Dedifferentiated amniotic fluid mesenchymal stem cell (primary cell): ENCODE results near the gene RTP3.
"Not testable (repeated sequence)": the region's sequence is repeated elsewhere in the genome, so short reads cannot be mapped to it uniquely, and the experiment has no call there.

Source experiments
- DNase-seq: peaks from one replicate; pipeline ENCODE4 v3.0.0-alpha.2; 2016; ENCODE audit errors: extremely low spot score

Gene RTP3

DNA sequence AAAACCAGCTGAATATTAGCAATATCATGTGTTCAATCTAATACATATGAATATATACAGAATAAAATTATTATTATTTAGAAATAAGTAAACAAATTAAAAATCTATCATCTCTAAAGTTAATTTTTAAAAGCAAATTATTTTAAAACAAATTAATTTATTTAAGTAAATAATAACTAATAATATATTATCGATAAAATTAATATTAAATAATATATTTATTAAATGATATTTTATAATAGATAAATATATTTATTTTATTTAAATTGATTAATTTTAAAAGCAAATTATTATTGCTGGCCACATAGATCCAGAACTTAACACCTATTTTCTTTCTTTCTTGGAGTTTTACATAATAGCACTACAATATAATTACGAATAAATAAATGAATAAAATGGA, 22.2 kb downstream of the RTP3 start:
- DNase-seq = no peak

DNA sequence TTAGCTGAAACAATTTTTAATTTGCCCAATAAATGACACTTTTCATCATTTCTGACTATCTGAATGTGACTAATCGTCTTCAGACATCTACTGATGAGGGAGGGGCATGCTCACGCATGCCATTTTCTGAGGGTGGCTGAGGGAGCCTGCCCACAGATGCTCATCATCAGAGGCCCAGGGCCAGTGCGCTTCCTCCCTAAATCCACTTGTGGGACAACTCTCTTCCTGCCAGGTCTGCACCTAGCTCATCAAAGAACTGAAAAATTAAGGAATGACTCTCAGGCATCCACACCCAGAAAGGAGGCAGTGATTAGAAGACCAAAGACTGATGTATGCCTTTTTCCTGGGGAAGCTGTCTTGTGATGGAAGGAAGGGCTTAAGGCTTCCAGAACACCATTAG, 22.8 kb downstream of the RTP3 start:
- DNase-seq = no peak

DNA sequence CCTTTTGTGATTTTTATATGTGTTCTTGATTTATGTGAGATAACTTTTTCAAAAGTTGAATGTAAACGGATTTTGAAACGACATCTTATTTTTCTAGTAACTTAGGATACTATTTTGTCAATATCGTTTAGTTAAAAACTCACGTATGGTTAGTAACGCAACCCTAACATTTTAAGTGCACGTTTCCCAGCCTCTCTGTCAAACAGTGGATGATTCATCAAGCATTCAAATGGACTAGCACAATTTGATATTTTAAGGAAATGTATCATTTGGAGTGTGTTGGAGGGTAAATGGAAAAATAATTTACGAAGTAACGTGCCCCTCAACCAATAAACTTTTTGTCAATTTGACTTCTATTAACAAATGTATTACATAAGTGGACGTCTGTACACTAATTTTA, 23.3 kb downstream of the RTP3 start:
- DNase-seq = no peak

DNA sequence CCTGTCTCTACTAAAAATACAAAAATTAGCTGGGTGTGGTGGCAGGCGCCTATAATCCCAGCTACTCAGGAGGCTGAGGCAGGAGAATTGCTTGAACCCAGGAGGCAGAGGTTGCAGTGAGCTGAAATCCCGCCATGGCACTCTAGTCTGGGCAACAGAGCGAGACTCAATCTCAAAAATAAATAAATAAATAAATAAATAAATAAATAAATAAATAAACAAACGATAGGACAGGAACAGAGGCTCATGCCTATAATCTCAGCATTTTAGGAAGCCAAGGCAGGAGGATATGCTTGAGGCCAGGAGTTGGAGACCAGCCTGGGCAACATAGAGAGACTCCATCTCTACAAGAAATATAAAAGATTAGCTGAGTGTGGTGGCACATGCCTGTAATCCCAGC, 24.4 kb downstream of the RTP3 start:
- not testable (repeated sequence) for DNase-seq

DNA sequence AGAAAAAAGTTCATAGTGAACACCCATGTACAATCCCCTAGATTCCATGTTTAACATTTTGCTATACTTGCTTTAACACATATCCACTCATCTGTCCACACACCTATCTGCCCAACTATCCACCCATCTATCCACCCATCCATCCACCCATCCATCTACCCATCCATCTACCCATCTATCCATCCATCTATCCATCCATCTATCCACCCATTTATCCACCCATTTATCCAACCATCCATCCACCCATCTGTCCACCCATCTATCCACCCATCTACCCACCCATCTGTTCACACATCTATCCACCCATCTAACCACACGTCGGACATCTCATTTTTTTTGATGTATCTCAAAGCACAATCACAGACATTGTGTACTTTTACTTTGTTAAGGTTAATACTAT, 25.8 kb downstream of the RTP3 start:
- no peak for DNase-seq

DNA sequence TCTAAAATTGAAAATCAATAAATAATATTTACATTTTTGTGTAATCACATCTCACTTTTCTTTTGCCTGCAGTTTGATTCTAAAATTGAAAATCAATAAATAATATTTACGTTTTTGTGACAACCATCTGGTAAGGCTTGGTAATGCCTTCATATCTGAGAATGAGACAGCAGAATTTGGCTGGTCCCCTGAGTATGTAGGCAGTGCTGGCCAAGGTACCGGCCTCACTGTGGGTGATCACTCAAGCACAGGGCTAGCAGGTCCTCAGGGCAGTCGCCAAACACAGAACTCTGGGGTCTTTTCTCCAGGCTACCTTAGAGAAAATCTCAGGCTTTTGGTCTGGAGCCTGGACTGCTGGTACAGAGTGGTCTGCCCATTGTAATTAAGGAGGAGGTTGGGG, 26.2 kb downstream of the RTP3 start:
- DNase-seq = no peak

DNA sequence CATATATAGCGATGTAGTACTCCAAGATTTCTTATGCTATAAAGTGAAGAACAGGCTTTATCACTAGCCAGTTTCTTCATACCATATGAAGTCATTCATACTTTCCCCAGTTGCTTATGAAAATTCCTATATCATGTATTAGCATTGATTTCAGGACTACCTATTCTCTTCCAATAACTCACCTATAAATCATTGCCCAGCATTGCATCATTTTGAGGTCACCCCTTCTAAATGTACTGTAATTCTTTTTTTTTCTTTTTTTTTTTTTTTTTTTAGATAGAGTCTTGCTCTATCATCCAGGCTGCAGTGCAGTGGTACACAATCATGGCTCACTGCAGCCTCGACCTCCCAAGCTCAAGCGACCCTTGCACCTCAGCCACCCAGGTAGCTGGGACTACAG, 27.1 kb downstream of the RTP3 start:
- DNase-seq = no peak

DNA sequence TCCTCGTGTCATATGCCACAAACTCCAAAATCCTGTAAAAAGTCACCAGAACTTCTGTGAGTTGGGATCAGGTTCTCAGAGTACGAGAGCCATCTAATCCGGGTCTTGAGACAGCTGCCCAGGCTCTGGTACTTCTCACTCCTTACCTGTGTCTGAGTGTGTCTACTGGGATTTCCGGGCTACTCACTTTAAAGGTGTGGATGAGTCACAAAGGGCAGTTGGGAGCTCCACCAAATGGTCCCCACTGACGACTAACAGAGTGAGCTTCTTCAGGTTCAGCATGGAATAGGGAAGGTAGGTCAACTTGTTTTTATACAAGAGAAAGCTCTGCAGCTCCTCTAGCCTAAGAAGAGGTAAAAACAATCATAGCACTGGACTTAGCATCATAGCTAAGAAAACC, 29.5 kb downstream of the RTP3 start:
- no peak for DNase-seq

DNA sequence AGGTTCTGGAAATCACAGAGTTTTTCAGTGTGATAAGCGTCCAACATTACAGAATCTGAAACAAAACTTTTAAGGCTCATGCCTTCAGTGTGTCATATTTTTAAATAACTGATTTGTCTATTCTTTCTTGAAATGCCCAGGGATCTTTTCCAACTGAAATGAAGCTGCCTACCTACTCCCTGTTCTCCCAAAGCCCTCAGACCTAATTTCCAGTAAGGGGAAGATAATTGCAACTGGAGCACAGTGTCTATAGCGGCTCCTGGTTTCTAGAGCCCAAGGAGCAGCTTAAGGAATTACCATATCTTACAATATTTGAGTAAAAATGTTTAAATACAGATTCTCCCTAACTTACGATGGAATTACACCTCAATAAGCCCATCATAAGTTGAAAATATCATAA, 35.3 kb downstream of the RTP3 start:
- no peak for DNase-seq

DNA sequence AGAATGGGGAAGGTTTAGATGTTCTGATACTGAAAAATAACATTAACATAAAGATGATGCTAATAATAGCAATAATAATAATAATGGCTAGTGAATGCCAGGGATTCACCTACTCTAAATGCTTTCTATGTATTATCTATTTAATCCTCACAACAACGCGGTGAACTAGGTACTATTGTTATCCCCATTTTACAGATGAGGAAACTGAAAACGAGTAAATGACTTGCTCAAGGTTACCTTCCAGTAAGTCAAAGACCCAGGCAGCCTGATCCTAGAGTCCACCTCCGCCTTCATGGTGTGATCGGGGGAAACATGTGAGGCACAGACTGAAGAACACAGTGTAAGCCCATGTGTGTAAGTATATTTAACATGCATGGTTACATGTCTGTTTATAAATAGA, 38.0 kb downstream of the RTP3 start:
- DNase-seq = no peak

DNA sequence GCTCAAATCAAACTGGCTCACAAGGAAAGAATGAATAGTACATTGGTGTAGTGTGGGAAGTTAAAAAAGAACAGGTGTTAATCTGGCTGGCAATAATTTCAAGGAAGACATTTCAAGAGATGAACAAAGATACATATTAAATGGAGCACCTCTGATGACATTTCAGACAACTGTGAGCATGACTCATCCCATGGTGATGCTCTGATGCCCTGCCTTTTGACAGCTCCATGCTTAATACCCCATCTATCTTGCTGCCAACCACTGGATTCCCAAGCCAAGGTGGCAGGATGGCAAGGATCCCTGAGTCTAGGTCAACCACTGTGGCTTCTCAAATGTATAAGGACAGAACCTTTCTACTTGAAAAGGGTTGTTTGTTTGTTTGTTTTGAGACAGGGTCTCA, 39.0 kb downstream of the RTP3 start:
- no peak for DNase-seq

DNA sequence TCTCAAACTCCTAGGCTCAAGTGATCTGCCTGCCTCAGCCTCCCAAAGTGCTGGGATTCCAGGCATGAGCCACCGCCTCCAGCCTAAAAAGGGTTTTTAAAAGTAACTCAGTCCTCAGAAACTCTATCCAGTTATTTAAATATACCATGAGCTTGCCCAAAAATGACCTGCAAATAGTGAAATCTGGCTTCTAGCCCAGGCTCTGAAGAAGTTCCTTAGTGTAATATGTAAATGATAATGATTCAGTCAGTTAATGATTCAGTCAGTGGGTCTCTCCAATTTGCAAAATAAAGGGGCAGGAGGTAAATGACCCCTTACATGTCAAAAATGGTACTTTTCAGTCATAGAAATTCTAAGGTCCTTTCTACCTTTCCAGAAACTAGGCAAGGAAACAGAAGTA, 39.5 kb downstream of the RTP3 start:
- DNase-seq = no peak

DNA sequence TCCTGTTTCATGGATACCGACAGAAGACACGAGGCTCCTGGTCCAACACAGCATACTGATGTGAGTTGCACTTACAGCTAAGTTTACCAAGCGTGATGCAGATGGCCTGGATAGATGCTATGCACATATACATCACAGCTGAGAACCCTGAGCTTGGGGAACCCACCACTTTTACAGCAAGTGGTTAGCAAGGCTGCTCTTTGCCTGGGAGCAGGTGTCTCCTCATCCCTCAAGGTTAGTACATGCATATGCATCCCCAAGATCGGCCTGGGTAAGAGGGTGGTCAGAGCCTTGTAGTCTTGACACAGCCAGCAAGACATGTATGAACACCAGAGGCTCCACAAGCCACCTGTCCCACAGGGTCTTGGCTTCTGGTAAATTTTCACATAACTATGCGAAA, 40.0 kb downstream of the RTP3 start:
- no peak for DNase-seq

DNA sequence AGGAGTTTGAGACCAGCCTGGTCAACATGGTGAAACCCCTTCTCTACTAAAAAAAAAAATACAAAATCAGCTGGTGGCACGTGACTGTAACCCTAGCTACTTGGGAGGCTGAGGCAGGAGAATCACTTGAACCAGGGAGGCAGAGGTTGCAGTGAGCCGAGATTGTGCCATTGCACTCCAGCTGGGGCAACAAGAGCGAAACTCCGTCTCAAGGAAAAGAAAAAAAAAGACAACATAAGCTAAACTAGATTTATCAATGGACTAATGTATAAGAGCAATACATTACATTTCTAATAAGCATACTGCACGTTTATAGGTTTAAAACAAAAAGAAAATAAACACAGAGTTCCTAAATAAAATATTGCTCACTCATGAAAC, 40.6 kb downstream of the RTP3 start:
- DNase-seq = not testable (repeated sequence)

DNA sequence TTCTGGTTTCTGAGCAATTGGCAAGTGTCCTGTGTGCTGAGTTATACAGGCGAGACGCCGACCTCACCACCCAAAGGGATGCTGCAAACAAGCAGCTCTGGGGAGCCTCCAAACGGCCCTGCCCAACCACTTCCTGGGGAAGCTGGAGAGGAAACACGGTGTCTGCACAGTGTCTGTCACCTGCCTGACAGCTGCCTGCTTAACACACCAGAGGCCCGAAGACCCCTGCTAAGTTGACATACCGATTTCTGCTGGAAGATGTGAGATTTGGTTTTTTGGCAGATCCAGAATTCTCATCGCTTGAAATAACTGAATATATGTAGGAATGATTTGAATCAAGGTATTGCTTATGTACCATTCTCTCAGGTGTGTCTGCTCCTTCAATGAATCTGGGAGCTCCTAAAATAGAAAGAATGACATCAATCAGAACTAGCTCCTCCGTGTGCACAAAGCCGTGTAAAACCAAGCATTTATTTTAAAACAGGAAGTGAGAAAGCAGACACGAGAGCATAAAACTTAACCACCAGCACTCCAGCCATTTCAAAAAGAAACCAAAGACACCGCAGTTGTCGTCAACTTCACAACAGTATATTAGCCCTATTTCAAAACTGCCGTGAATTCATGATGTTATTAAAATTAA, 41.1 kb downstream of the RTP3 start:
- DNase-seq = no peak

DNA sequence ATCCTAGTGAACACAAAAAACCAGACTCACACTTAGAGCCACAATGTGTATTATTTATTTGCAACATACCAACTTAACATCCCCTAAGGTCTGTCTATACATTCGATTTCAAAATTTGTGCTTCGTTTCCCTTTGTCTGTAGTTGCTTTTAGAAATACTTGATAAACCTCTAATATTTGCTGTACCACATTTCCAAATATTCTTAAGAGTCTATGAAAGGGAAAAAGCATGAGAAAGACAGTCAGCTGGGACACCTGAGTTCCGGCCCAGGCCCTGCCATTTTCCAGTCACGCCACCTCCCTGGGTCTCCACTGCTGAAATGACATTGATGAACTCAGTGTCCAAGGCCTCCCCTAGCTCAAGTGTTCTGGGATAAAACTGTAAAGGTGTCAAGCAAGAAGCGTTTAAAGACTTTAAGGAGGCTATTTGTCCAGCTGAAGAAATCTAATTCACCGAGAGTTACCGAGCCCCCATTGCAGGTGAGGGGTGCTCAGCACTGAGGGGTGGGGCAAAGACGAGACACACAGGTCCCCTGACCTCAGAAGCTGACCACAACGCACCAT, 41.7 kb downstream of the RTP3 start:
- DNase-seq = no peak

DNA sequence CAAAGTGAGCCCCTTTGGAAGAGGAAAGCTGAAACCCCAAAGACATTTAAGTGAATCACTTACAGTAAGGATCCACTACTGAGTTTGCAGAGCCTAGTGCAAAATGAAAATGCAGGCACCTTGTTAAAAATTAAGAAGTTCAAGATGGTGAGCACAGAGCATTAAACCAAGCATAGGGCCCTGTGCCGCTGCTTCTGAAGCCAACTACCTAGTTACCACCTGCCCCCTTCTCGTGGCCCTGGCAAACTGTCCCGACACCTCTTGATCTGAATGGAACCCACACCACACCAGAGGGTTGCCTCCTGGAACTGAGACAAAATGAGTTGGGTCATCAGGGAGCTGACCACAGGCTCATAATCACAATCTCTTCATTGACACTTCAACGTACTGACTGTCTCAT, 42.8 kb downstream of the RTP3 start:
- DNase-seq = no peak

DNA sequence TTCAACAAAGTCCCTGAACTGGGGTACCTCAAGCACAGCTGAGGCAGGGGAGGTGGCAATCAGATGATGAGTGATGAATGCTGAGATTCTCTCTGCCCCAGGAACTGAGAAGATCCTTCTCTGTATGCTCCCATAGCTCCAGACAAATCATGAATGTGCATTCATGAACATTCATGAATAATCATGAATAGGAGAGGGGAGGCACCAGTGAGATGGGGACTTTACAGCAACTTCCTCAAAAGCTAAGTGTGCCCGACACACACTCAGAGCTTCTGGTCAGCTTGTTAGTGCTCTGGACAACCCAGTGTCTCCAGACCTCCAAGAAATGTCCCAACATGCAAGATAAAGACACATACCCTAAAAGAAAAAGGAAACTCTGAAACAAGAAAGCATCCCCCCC, 44.1 kb downstream of the RTP3 start:
- DNase-seq = no peak

DNA sequence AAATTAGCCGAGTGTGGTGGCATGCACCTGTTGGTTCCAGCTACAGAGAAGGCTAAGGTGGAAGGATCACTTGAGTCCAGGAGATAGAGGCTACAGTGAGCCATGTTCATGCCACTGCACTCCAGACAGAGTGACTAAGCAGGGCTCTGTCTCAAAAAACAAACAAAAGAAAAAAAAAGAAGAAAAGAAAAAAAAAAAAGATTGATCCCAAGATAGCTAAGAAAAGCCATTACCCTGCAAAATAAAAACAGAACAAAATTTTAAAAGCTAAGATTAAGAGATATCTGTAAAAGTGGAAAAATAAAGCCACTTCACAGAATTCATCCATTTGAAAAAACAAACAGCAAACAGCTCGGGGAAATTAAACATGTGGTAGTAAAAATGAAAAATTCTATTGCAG, 44.6 kb downstream of the RTP3 start:
- no peak for DNase-seq

DNA sequence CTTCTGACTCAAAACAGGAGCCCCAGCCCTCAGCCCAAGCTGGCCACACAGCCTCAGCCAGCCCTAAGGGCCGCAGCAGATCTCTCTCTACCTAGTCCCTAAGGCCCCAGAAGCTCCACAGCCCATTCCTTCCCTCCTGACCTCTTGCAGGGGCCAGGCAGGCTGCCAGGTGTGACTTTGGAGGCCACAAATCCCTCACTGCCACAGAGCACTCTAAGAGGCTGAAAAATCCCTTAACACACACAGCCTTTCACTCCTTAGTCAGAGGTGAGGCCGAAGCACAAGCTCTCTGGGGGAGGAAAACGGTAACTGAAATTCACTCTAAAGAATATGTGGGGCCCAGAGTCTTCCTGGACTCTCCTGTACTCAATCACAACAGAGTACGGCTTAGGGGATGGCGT, 45.0 kb downstream of the RTP3 start:
- DNase-seq = no peak

DNA sequence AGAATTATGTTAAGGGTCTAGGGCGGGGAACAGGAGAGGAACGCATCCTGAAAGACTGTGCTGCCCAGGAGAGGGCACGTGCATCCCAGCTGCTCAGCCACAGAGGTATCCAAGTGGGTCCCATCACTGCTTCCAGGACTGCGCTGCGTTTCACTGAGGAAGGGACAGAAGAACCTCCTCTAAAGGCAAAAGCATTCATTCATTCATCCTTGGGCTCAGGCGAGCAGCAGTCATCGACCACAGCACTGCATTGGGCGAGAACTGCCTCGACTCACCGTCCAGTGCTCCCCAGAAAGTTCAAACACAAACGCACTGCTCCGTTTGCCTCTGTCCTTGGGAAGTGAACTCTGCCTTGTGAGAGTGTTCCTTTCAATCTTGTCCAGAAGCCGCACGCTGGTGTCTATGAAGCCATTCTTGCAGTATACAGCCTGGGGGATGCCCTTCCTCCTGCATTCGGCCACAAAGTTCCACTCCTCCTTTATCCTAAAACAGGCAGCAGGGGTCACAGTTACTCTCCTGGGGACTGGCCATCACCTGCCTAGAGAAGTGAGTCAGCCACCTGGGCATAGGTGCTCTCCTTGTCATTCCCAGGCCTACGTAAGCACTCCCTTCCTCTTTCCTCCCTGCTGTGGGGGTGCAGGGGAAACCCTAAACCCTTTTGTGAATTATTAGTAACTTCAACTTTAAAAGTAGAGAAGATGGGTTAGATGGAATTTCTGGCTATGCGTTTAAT, 47.2 kb downstream of the RTP3 start:
- no peak for DNase-seq

DNA sequence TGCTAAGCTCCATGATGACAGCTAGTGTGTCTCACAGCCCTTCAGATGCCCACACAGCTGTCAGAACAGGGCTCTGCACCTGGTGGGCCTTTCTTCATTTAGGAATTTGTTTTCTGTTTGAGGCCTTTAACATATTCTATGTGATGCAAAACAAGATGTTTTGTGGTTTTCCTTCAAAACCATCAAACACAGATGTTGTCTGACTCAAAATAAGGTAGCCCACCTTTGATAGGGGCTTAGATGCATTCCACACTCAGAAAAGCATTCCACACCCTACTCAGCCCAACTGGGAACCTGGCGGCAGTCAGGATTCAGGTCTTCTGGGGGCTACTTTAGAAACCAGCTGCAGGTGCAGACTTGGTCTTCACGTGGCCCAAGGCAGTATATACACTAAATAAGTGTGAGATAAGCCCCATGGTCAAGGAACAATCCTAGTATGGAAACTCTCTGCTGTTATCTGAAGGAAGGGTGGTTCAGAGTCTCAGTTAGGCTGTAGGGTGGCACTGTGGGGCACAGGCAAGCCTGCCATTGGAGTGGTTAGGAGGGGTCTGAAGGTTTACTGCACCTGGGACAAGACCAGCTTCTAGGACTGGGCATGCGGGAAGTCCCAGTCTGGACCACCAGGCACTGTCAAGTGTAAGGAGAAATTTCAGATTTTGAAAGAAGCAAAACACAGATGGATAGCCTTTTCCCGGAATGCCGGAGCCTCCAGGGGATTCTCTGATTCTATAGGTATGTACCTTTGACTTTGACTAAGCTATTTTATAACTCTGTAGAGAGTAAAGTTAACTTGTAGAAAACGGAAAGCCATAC, 48.2 kb downstream of the RTP3 start:
- no peak for DNase-seq
